Keratinocyte (primary cell): Measurements from ENCODE around the gene COX4I1. TPM values are rescaled to one million over a fixed set of nuclear protein-coding genes. Genes with fewer than 3 reads are reported as not detected.
A peak's percentile ranks its signal among the peaks of the same experiment; 100 is the strongest.

Experiments used
- DNase-seq: peaks from one replicate; pipeline ENCODE4 v3.0.0-alpha.2; 2011; ENCODE audit warnings: low read depth, missing footprints, low spot score
- FAIRE-seq: peaks from 2 replicates; lab custom pipeline; 2011; peaks lifted over from hg19 to GRCh38; lab: Jason Lieb, UNC
- H2AFZ ChIP-seq: 2 replicates; pipeline ENCODE4 v1.6.0; 2012; ENCODE audit warnings: low read length, control low read depth, inconsistent platforms; ENCODE audit not compliant: control insufficient read depth
- H3K27ac ChIP-seq: 2 replicates; pipeline ENCODE4 v1.5.1; 2011; ENCODE audit warnings: low read length; ENCODE audit not compliant: control insufficient read depth, insufficient read depth
- H3K27me3 ChIP-seq: 3 replicates; pipeline ENCODE4 v1.6.0; 2011; ENCODE audit warnings: low read length; ENCODE audit not compliant: control insufficient read depth, insufficient read depth; ENCODE audit errors: extremely low read depth
- H3K36me3 ChIP-seq, 2 experiments: 2 replicates in 1 of 2; 3 replicates in 1 of 2; pipeline ENCODE4 v1.5.1; 2011; ENCODE audit warnings: low read length in 2 of 2, mild to moderate bottlenecking in 1 of 2; ENCODE audit not compliant: control insufficient read depth in 2 of 2, insufficient read depth in 2 of 2; ENCODE audit errors: extremely low read depth in 1 of 2
- H3K4me1 ChIP-seq: 3 replicates; pipeline ENCODE4 v1.5.1; 2011; ENCODE audit warnings: low read length; ENCODE audit not compliant: control insufficient read depth, insufficient read depth; ENCODE audit errors: extremely low read depth
- H3K4me2 ChIP-seq: 3 replicates; pipeline ENCODE4 v1.6.0; 2011; ENCODE audit warnings: low read depth, low read length; ENCODE audit not compliant: control insufficient read depth, insufficient read depth; ENCODE audit errors: extremely low read depth
- H3K4me3 ChIP-seq, 3 experiments: fragments of 200-600 bp in 1 of 3; sonication (generic) in 1 of 3; 2 replicates in 2 of 3; 3 replicates in 1 of 3; pipeline ENCODE4 v1.5.1; 2011 to 2016; ENCODE audit warnings: low read length in 3 of 3, mild to moderate bottlenecking in 3 of 3, control low read depth in 2 of 3, inconsistent platforms in 1 of 3, low read depth in 1 of 3, mixed read lengths in 1 of 3, mixed run types in 1 of 3, moderate library complexity in 1 of 3; ENCODE audit not compliant: control insufficient read depth in 2 of 3, insufficient read depth in 2 of 3; ENCODE audit errors: extremely low read depth in 1 of 3
- H3K79me2 ChIP-seq: 2 replicates; pipeline ENCODE4 v1.6.0; 2012; ENCODE audit warnings: low read length; ENCODE audit not compliant: control insufficient read depth, insufficient read depth
- H3K9ac ChIP-seq: 3 replicates; pipeline ENCODE4 v1.6.0; 2011; ENCODE audit warnings: low read length; ENCODE audit not compliant: control insufficient read depth, insufficient read depth; ENCODE audit errors: extremely low read depth
- H3K9me1 ChIP-seq: 3 replicates; pipeline ENCODE4 v1.6.0; 2011; ENCODE audit warnings: low read length; ENCODE audit not compliant: control insufficient read depth, insufficient read depth; ENCODE audit errors: extremely low read depth
- H3K9me3 ChIP-seq: 2 replicates; pipeline ENCODE4 v1.5.1; 2012; ENCODE audit warnings: low read depth, low read length; ENCODE audit not compliant: control insufficient read depth
- H4K20me1 ChIP-seq: 3 replicates; pipeline ENCODE4 v1.6.0; 2011; ENCODE audit warnings: low read length; ENCODE audit not compliant: control insufficient read depth, insufficient read depth; ENCODE audit errors: extremely low read depth
- CTCF ChIP-seq, 3 experiments: IDR thresholded peaks in 1 of 3; conservative IDR thresholded peaks in 1 of 3; optimal IDR thresholded peaks in 1 of 3; 2 replicates in 2 of 3; 3 replicates in 1 of 3; pipeline versions ENCODE3 to v1.5.1; 2011; ENCODE audit warnings: low read length in 3 of 3, mild to moderate bottlenecking in 3 of 3, moderate library complexity in 2 of 3, control low read depth in 1 of 3, inconsistent platforms in 1 of 3; ENCODE audit not compliant: insufficient read depth in 2 of 3; ENCODE audit errors: extremely low read depth in 1 of 3
- EZH2 ChIP-seq: IDR thresholded peaks from one replicate; pipeline ENCODE4 v1.6.1; 2012; ENCODE audit warnings: inconsistent platforms, mild to moderate bottlenecking, low read length, moderate library complexity
- dilution Hi-C: fragments of 300-500 bp; cut with MboI; formaldehyde crosslinking; loops from one replicate; pipeline ENCODE4 v1.7.0; 2020; ENCODE audit warnings: low sequenced_read_pairs; ENCODE audit not compliant: extremely low pct_ligation_motif_present
- polyA plus RNA-seq, 5 experiments: library from polyadenylated mRNA; depleted of rRNA in 3 of 5; stranded (reverse) in 3 of 5; stranded (forward) in 1 of 5; unstranded in 1 of 5; fragments of >200 nt; gene quantifications; 1 replicate in 1 of 5; 2 replicates in 3 of 5; 3 replicates in 1 of 5; pipeline versions ENCODE4 v1.2.1 to v1.2.3, GENCODE V29; 2011 to 2012; ENCODE audit warnings: missing spikeins in 2 of 5, low read depth in 1 of 5, low replicate concordance in 1 of 5

COX4I1 gene
- polyA plus RNA-seq, 1 donor (not counting 4 experiments of a cell fraction or from before 2014, with no cell fraction given), result 809 TPM

- no peak for FAIRE-seq
These were observed 49.2 kb upstream of the COX4I1 start for GRCh38 chr16:85750146-85750826.

GRCh38 chr16:85750827-85751697 lies 48.4 kb upstream of the COX4I1 start, which contains the start of gene C16orf74:
TSS of gene C16orf74 (minus strand) at chr16:85751096. CDS start at chr16:85735217, 15,879 bp downstream.
- H3K79me2 ChIP-seq, result peaks cover 26% of the 10 kb centered on the region
- H2AFZ ChIP-seq, result no peak within 1 kb of the TSS
- dilution Hi-C loops, result no loop called here
- peak within 1 kb of the TSS; percentile 75 to 92 (median 80) for H3K4me3 ChIP-seq
- no peak for FAIRE-seq
- no peak for TF ChIP-seq EZH2
- no peak for TF ChIP-seq CTCF (optimal IDR thresholded peaks at IDR 0.05 in 1 of 3, IDR thresholded peaks at IDR 0.05 in 1 of 3, conservative IDR thresholded peaks at IDR 0.05 in 1 of 3; ENCODE audit: extremely low read depth in 1 of 3, insufficient read depth in 2 of 3, low read length in 3 of 3)
- H3K36me3 ChIP-seq, result peaks cover 0 to 8% of the 10 kb centered on the region in 2 experiments
- peak within 1 kb of the TSS; percentile 98 for H3K4me2 ChIP-seq
- peak within 1 kb of the TSS; percentile 87 for H3K27ac ChIP-seq
- H3K9me3 ChIP-seq, result no peaks in the 10 kb centered on the region
- no peaks in the 10 kb centered on the region for H3K27me3 ChIP-seq
- peaks cover 61% of the 10 kb centered on the region for H3K4me1 ChIP-seq
- peak within 1 kb of the TSS; percentile 82 for H3K9ac ChIP-seq
- peaks cover 3% of the 10 kb centered on the region for H4K20me1 ChIP-seq
- no peaks in the 10 kb centered on the region for H3K9me1 ChIP-seq
- no peak for DNase-seq

More at GRCh38 chr16:85750146-85750826, 49.2 kb upstream of the COX4I1 start:
- Histone ChIP-seq H3K9me1 (no peaks in the 10 kb centered on the region), H3K9ac (peak overlapping the region; percentile 82), H4K20me1 (peaks cover 9% of the 10 kb centered on the region), H3K4me3 (peak overlapping the region; percentile 75 to 92 (median 80)), H3K27me3 (no peaks in the 10 kb centered on the region), H3K36me3 (peaks cover 3 to 15% of the 10 kb centered on the region in 2 experiments), H3K79me2 (peaks cover 34% of the 10 kb centered on the region), H2AFZ (no peak overlapping the region), H3K4me2 (peak overlapping the region; percentile 81), H3K9me3 (no peaks in the 10 kb centered on the region), H3K4me1 (peaks cover 69% of the 10 kb centered on the region), H3K27ac (peak overlapping the region; percentile 62)
- TF ChIP-seq CTCF (optimal IDR thresholded peaks at IDR 0.05 in 1 of 3, IDR thresholded peaks at IDR 0.05 in 1 of 3, conservative IDR thresholded peaks at IDR 0.05 in 1 of 3; ENCODE audit: extremely low read depth in 1 of 3, insufficient read depth in 2 of 3, low read length in 3 of 3) (no peak), EZH2 (no peak)
- DNase-seq, result no peak
- dilution Hi-C loops, result no loop called here
